HG03175 (cell line): ENCODE data around the gene EXT2.
A peak's percentile ranks its signal among the peaks of the same experiment; 100 is the strongest.

ENCODE experiments used
- ATAC-seq: cut with Tn5 transposase; IDR thresholded peaks from one replicate; pipeline ENCODE4 v1.9.1; 2021; ENCODE audit warnings: mild to moderate bottlenecking, moderate library complexity; ENCODE audit not compliant: unreplicated experiment

The EXT2 gene

DNA sequence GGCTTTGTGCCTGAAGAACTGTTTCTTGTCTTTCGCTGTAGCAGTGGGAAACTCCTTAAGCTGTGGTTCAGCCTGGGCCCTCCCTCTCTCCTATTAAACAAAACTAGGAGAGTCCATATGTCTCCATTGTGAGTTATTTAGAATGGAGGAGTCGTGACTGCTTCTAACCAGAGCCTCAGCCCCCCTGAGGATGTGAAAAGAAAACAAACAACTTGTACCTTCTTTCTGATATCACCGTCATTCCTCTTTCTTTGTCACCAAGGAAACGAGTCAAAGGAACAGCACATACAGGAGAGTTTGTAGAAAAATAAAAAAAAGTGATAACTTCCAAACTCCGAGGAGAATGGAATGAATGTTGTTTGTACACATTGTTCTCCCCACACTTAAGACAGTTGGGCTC lies 11.6 kb upstream of the EXT2 start:
- no peak for ATAC-seq

DNA sequence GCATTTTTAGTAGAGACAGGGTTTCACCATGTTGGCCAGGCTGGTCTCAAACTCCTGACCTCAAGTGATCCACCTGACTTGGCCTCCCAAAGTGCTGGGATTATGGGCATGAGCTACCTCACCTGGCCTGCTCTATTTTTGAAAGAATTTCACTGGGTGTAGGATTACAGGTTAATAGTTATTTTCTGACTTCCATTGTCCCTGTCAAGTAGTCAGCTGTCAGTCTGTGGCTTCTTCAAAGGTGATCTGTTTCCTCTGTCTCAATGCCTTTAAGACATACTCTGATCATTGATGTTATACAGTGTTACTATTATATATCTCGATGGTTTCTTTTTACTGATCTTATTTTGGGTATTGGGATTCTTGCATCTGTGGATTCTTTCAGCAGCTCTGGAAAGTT lies 10.1 kb upstream of the EXT2 start:
- no peak for ATAC-seq

GRCh38 chr11:44088377-44088776 lies 7.1 kb upstream of the EXT2 start:
- no peak for ATAC-seq

DNA sequence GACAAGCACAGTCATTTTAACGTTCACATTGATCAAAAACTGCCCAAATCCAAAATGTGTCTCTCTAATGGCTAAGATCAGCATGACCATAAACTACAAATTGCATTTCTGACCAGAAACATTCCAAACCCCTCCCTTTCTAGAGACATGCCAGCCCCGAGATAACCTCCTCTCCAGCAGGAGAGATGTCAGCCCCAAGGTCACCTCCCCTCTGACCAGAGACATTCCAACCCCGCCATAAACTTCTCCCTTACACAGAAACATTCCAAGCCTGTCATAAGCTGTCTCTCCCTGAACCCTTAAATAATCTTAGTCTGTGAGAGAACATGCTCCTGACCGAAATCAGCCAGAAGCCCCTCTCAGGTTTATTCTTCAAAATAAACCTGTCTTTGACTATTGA lies 6.6 kb upstream of the EXT2 start:
- no peak for ATAC-seq

- ATAC-seq, result no peak
These were observed 4.9 kb upstream of the EXT2 start for GRCh38 chr11:44090539-44090938.

GRCh38 chr11:44094260-44094868 lies 1.1 kb upstream of the EXT2 start:
- ATAC-seq, result peak; percentile 43

GRCh38 chr11:44096360-44097185 lies 1.1 kb downstream of the EXT2 start:
- peak; percentile 6 for ATAC-seq

- no peak for ATAC-seq
These were observed 2.3 kb downstream of the EXT2 start for GRCh38 chr11:44097821-44098220.

DNA sequence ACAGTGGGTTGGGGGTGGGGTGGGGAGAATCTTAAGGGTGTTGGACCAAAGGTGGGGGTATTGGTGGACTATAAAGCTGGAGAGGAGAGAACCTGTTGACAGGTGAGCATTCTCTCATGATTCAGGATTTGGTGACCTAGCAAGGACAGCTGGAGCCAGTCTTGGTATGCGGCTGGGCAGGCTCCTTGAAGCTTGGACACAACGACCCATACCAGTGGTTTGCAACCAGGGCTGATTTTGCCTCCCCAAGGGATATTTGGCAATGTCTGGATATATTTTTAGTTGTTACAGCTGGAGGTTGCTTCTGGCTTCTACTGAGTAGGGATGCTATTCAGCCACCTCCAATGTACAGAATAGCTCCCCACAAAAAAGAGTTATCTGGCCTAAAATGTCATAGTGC lies 5.6 kb downstream of the EXT2 start:
- ATAC-seq, result no peak

DNA sequence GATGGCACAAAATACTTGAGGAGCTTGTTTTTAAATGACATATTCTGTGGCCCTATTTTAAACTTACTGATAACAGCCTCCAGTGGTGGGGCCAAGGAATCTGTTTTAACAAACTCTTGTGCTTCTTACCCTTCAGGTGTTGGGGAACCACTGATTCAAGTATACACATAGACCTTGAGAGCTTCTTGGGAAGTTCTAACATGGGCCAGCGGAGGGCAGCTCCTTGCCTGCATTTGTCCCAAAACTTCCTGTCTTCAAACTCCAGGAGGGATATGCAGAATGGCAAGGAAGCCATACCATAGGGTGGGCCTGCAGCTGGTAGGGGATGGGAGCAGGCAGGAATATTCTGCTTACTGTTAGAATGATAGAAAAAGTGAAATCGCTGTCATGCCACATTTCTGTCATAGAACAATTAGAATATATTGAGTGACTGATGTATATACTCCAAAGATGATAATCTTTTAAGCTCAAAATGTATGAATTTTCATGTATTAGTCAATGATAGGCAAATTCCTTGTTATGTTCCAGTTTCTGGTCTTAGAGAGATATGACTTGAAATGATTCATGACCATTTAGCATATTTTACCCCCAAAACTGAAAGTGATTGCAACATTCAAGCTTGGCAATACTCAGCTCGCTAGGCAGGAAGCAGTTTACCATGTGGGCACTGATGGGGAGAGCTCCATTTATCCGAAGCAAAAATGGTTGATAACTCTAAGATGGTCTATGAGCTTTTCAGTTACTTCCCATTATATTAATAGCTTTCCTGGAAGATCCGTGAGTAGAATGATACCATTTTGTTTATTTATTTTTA lies 9.2 kb downstream of the EXT2 start:
- no peak for ATAC-seq

DNA sequence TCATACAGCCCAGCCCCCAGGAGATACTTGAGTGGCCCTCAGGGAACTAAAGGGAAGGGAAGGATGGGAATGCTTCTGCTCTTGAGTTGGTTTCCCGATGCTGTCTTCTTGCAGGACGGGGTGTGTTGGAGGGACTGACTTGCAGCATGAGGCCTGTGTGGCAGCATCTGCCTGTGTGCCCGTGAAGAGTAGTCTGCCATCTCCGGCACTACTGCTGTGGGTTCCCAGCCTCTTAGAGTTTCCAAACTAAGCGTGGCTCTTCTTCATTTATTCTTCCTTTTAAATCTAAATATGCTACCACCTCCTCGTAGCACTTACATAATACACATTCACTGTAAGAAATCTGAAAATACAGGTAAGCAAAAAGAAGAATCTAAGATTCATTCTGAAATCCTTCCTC lies 12.8 kb downstream of the EXT2 start:
- ATAC-seq, result no peak

DNA sequence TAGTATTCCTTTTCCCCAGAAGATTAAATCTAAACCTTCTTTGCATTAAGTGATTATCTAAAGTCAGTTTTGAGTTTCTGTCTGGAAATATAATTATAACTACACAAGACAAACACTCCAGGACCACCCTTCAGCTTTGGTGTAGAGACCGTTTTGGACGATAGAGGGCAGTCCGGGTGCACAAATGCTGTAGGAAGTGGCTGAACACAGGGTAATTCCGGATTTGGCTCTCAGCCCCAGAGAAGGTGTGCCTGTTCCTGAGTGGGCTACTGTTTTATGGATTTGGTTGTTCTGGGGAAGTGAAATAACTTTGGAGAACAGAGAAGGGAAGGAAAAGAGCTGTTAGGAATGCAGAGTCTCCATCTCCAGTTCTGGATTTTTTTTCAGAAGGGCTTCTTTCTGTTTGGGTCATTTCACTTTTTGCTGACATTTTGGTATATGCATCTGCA lies 14.8 kb downstream of the EXT2 start:
- peak; percentile 96 for ATAC-seq

DNA sequence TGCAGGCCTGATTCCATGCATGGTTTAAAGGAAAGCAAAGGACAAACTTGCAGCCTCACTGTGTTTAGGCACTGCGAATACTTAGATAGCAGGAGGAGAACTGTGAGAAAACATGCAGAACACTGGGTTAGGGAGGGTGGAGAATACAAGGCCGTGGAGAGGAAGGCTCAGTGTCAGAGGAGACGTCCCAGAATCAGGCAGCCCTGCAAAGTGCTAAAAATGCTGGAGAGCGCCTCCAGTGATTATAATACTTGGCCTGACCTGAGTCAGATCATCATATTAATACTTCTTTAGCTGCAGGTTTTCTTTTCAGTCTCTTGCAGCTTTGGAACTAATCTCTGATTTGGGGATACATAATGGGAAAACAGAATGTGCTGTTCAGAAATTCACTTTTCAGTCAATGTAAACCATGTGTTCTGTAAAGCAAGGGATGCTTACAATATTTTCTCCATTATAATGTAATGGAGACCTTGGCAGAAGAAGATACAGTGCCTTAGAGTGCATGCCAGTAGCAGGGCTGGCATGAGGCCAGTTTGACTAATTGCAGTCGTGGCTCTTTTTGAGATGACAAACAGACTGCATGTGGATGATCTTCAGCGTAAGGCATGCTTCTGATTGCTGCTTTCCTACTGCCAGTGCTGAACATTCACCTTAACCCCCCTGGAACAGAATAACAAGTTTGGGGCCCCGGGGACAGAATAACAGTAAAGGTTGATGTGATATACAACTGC lies 16.8 kb downstream of the EXT2 start:
- no peak for ATAC-seq

- ATAC-seq, result no peak
These were observed 17.5 kb downstream of the EXT2 start for GRCh38 chr11:44113018-44113417.

GRCh38 chr11:44113572-44113971 lies 18.1 kb downstream of the EXT2 start:
- no peak for ATAC-seq

GRCh38 chr11:44116234-44116830 lies 20.9 kb downstream of the EXT2 start:
- no peak for ATAC-seq

DNA sequence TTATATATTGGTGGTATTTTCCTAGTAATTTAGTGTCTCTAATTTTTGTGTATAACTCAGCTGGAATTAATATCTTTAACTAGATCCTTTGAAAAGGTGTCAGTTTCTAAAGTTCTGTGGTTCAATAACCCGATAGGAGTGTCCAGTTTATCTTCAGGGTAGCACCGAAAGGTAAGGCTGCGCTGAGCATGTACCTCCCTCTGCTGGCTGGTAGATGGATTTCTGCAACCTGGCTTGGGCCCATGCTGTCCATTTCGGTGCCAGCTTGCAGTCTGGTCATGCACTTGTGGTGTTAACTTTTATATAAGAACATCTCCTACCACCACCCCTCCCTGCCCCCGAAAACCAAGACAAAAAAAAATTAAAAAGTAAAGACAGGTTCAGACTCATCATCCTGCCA lies 24.7 kb downstream of the EXT2 start:
- ATAC-seq, result no peak

GRCh38 chr11:44125598-44125997 lies 30.1 kb downstream of the EXT2 start:
- ATAC-seq, result no peak

GRCh38 chr11:44126304-44126703 lies 30.8 kb downstream of the EXT2 start:
- ATAC-seq, result no peak

- ATAC-seq, result no peak
These were observed 31.7 kb downstream of the EXT2 start for GRCh38 chr11:44127130-44127529.

GRCh38 chr11:44128729-44129128 lies 33.3 kb downstream of the EXT2 start:
- ATAC-seq, result no peak
